ENCODE data around the gene TGFB1. TPM values are rescaled to one million over a fixed set of nuclear protein-coding genes. Genes with fewer than 3 reads are reported as not detected.

The TGFB1 gene
- total RNA-seq, 6 experiments from 2014 or later = 150 to 163 (median 158) TPM

- Mint-ChIP-seq H3K4me1 (ENCODE audit: low read depth) (peaks cover 81% of the 10 kb centered on the region), H3K4me3 (peak overlapping the region; percentile 80), H3K9me3 (no peaks in the 10 kb centered on the region), H3K27me3 (ENCODE audit: insufficient read depth) (peaks cover 8% of the 10 kb centered on the region), H3K36me3 (ENCODE audit: low read depth) (peaks cover 24% of the 10 kb centered on the region), H3K27ac (peak overlapping the region; percentile 98)
- no peak for DNase-seq
- TF ChIP-seq CTCF (IDR thresholded peaks at IDR 0.05) = no peak
Measured at GRCh38 chr19:41325640-41325946, 28.1 kb downstream of the TGFB1 start.

GRCh38 chr19:41324921-41325639 is 28.6 kb downstream of the TGFB1 start:
- peak overlapping the region; percentile 80 for H3K4me3 Mint-ChIP-seq
- H3K9me3 Mint-ChIP-seq = no peaks in the 10 kb centered on the region
- peaks cover 81% of the 10 kb centered on the region for H3K4me1 Mint-ChIP-seq (ENCODE audit: low read depth)
- peak; percentile 82 for DNase-seq
- TF ChIP-seq CTCF (IDR thresholded peaks at IDR 0.05) = no peak
- peaks cover 10% of the 10 kb centered on the region for H3K27me3 Mint-ChIP-seq (ENCODE audit: insufficient read depth)
- peak overlapping the region; percentile 98 for H3K27ac Mint-ChIP-seq
- H3K36me3 Mint-ChIP-seq (ENCODE audit: low read depth) = peaks cover 21% of the 10 kb centered on the region

- peak overlapping the region; percentile 76 for H3K4me3 Mint-ChIP-seq
- no peak for TF ChIP-seq CTCF (IDR thresholded peaks at IDR 0.05)
- no peak for DNase-seq
- no peaks in the 10 kb centered on the region for H3K9me3 Mint-ChIP-seq
- H3K36me3 Mint-ChIP-seq (ENCODE audit: low read depth) = peaks cover 25% of the 10 kb centered on the region
- H3K27ac Mint-ChIP-seq = peak overlapping the region; percentile 98
- H3K27me3 Mint-ChIP-seq (ENCODE audit: insufficient read depth) = peaks cover 10% of the 10 kb centered on the region
- H3K4me1 Mint-ChIP-seq (ENCODE audit: low read depth) = peaks cover 81% of the 10 kb centered on the region
Measured at GRCh38 chr19:41324231-41324702, 29.5 kb downstream of the TGFB1 start.

GRCh38 chr19:41323430-41324125 is 30.1 kb downstream of the TGFB1 start:
- peaks cover 74% of the 10 kb centered on the region for H3K4me1 Mint-ChIP-seq (ENCODE audit: low read depth)
- H3K9me3 Mint-ChIP-seq = no peaks in the 10 kb centered on the region
- no peak for TF ChIP-seq CTCF (IDR thresholded peaks at IDR 0.05)
- peak overlapping the region; percentile 98 for H3K27ac Mint-ChIP-seq
- DNase-seq = peak; percentile 86
- peaks cover 32% of the 10 kb centered on the region for H3K36me3 Mint-ChIP-seq (ENCODE audit: low read depth)
- peaks cover 10% of the 10 kb centered on the region for H3K27me3 Mint-ChIP-seq (ENCODE audit: insufficient read depth)
- H3K4me3 Mint-ChIP-seq = peak overlapping the region; percentile 76

GRCh38 chr19:41323023-41323422 is 30.7 kb downstream of the TGFB1 start:
- Mint-ChIP-seq H3K27ac (peak overlapping the region; percentile 98), H3K4me1 (ENCODE audit: low read depth) (peaks cover 69% of the 10 kb centered on the region), H3K4me3 (peak overlapping the region; percentile 76), H3K9me3 (no peaks in the 10 kb centered on the region), H3K27me3 (ENCODE audit: insufficient read depth) (peaks cover 10% of the 10 kb centered on the region), H3K36me3 (ENCODE audit: low read depth) (peaks cover 32% of the 10 kb centered on the region)
- TF ChIP-seq CTCF (IDR thresholded peaks at IDR 0.05) = no peak
- peak; percentile 52 for DNase-seq

Measured in HFFc6 (cell line).